HCT116 (cell line): ENCODE measurements around the gene BNC2. TPM values are rescaled to one million over a fixed set of nuclear protein-coding genes. Genes with fewer than 3 reads are reported as not detected.

Experiments used
- ATAC-seq: fragments of 200-7000 bp; cut with Tn5 transposase; 2 replicates; pipeline ENCODE4 v1.9.1; 2020; ENCODE audit warnings: mild to moderate bottlenecking, moderate library complexity
- BruUV-seq: library from RNA; stranded (reverse); fragments of 400-500 nt; replicated peaks from 2 replicates; lab custom pipeline; 2021; lab: Mats Ljungman, UMichigan
- CTCF ChIA-PET: fragments of 300-600 bp; sonication (Branson Sonifier 250); formaldehyde crosslinking; loops from one replicate; lab custom pipeline; 2021; ENCODE audit warnings: antibody characterized with exemption; lab: Charles Lee
- POLR2A ChIA-PET: fragments of 300-600, 350-600 bp; sonication (Branson Sonifier 250); formaldehyde crosslinking; loops from one replicate; lab custom pipeline; 2021; ENCODE audit warnings: antibody characterized with exemption; lab: Charles Lee
- RAD21 ChIA-PET, 2 experiments: fragments of 300-600 bp; sonication (Branson Sonifier 250); formaldehyde crosslinking; loops; one replicate each; lab custom pipeline; 2023; ENCODE audit warnings: low total read pairs in 2 of 2; ENCODE audit not compliant: uncharacterized antibody in 2 of 2, unreplicated experiment in 2 of 2, low non-redundant PET in 1 of 2; lab: Charles Lee
- DNase-seq: peaks from one replicate; pipeline ENCODE4 v3.0.0-alpha.2; 2010; ENCODE audit warnings: low read depth, low spot score
- H2AFZ ChIP-seq: fragments of 200-600 bp; shearing (Covaris generic), sonication (generic); 2 replicates; pipeline ENCODE4 v1.6.1; 2017; ENCODE audit warnings: low read depth, mixed run types, mixed read lengths, antibody characterized with exemption, low read length; ENCODE audit not compliant: poor library complexity, severe bottlenecking
- H3K27ac ChIP-seq: 2 replicates; pipeline ENCODE4 v1.5.1; 2012; ENCODE audit warnings: low read depth, low read length
- H3K27me3 ChIP-seq: fragments of 200-600 bp; sonication (generic); 2 replicates; pipeline ENCODE4 v1.6.1; 2016; ENCODE audit warnings: mixed run types, low read length, mixed read lengths; ENCODE audit not compliant: insufficient read depth
- H3K36me3 ChIP-seq, 2 experiments: fragments of 200-500 bp in 1 of 2; fragments of 200-600 bp in 1 of 2; sonication (Bioruptor generic) in 1 of 2; sonication (generic) in 1 of 2; 2 replicates each; pipeline versions ENCODE4 v1.5.1 to v1.6.1; 2014 to 2016; ENCODE audit warnings: low read length in 2 of 2, inconsistent platforms in 1 of 2, mixed read lengths in 1 of 2, mixed run types in 1 of 2; ENCODE audit not compliant: insufficient read depth in 2 of 2, control insufficient read depth in 1 of 2
- H3K4me1 ChIP-seq, 2 experiments: fragments of 200-600 bp in 1 of 2; sonication (generic) in 1 of 2; 2 replicates each; pipeline versions ENCODE4 v1.5.1 to v1.6.1; 2012 to 2017; ENCODE audit warnings: low read length in 2 of 2, inconsistent platforms in 1 of 2, mild to moderate bottlenecking in 1 of 2, mixed read lengths in 1 of 2, mixed run types in 1 of 2, moderate library complexity in 1 of 2; ENCODE audit not compliant: insufficient read depth in 2 of 2, control insufficient read depth in 1 of 2
- H3K4me2 ChIP-seq: fragments of 200-600 bp; sonication (generic); 2 replicates; pipeline ENCODE4 v1.6.1; 2017; ENCODE audit warnings: mixed run types, low read length, mixed read lengths
- H3K4me3 ChIP-seq, 2 experiments: fragments of 200-600 bp in 1 of 2; sonication (generic) in 1 of 2; replicated peaks in 1 of 2; 2 replicates each; pipeline ENCODE4 v1.5.1; 2011 to 2016; ENCODE audit warnings: low read length in 2 of 2, control low read depth in 1 of 2, low read depth in 1 of 2, mild to moderate bottlenecking in 1 of 2, mixed read lengths in 1 of 2, mixed run types in 1 of 2
- H3K79me2 ChIP-seq: fragments of 200-600 bp; sonication (generic); 2 replicates; pipeline ENCODE4 v1.6.1; 2017; ENCODE audit warnings: mild to moderate bottlenecking, mixed run types, low read length, moderate library complexity, mixed read lengths; ENCODE audit not compliant: insufficient read depth
- H3K9ac ChIP-seq: fragments of 200-600 bp; sonication (generic); 2 replicates; pipeline ENCODE4 v1.6.1; 2016; ENCODE audit warnings: low read length, mixed read lengths
- H3K9me2 ChIP-seq: fragments of 200-600 bp; sonication (generic), shearing (Covaris generic); 2 replicates; pipeline ENCODE4 v1.6.1; 2017; ENCODE audit warnings: mixed run types, mild to moderate bottlenecking, moderate library complexity; ENCODE audit not compliant: insufficient read depth
- H3K9me3 ChIP-seq, 2 experiments: fragments of 200-500 bp in 1 of 2; fragments of 200-600 bp in 1 of 2; sonication (Bioruptor generic) in 1 of 2; sonication (generic) in 1 of 2; 2 replicates each; pipeline ENCODE4 v1.6.1; 2014 to 2017; ENCODE audit warnings: low read length in 2 of 2, mixed read lengths in 2 of 2, inconsistent platforms in 1 of 2, low read depth in 1 of 2, mild to moderate bottlenecking in 1 of 2, mixed run types in 1 of 2, moderate library complexity in 1 of 2; ENCODE audit not compliant: control insufficient read depth in 1 of 2, insufficient read depth in 1 of 2
- H4K20me1 ChIP-seq: fragments of 200-600 bp; sonication (generic), shearing (Covaris generic); 2 replicates; pipeline ENCODE4 v1.6.1; 2017; ENCODE audit warnings: mixed run types, mild to moderate bottlenecking, moderate library complexity; ENCODE audit not compliant: insufficient read depth
- FOSL1 ChIP-seq: IDR thresholded peaks from 2 replicates; pipeline ENCODE4 v1.6.1; 2012; ENCODE audit warnings: low read depth
- POLR2AphosphoS5 ChIP-seq: IDR thresholded peaks from 2 replicates; pipeline ENCODE4 v1.6.1; 2011; ENCODE audit warnings: mild to moderate bottlenecking, low read depth, low read length, moderate library complexity
- RAD21 ChIP-seq: IDR thresholded peaks from 2 replicates; pipeline ENCODE4 v1.6.1; 2012; ENCODE audit warnings: low read depth, mild to moderate bottlenecking
- ZFX ChIP-seq: fragments of 450-650 bp; IDR thresholded peaks from 2 replicates; pipeline ENCODE4 v1.6.1; 2017
- intact Hi-C: fragments of 100-400 bp; cut with micrococcal nuclease; formaldehyde crosslinking; loops from 2 replicates; pipeline ENCODE4 v1.10.0; 2022
- total RNA-seq: library from RNA; stranded (reverse); gene quantifications from one replicate; pipeline ENCODE4 v1.2.1, GENCODE V29; 2021; ENCODE audit not compliant: unreplicated experiment
- TF ChIP-seq, protein P1 (sequence below): IDR thresholded peaks from 2 replicates; pipeline ENCODE4 v1.6.1; 2011; ENCODE audit warnings: mild to moderate bottlenecking, low read length, moderate library complexity; ENCODE audit not compliant: insufficient replicate concordance; ENCODE audit errors: extremely low read depth

BNC2 gene
- total RNA-seq, 1 experiment from 2014 or later: 0.37 TPM

DNA sequence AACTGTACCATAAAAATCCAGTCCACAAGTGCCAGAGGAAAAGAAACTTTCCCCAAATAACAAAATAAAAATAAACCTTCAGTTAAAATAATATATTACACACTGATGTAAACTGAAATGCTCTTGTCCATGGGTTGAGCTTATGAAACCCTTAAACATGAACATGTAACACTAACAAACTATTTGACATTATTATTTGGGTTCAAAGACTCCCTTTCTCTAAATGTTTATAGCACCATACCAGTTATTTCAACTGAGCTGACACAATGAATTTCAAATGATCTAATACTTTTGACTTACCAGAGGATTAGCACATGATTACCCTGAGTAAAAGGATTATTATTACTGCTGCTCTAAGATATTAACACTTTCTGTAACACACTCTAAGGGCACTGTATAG is 251.1 kb downstream of the BNC2 start:
- CTCF ChIA-PET: no interaction called here
- no peak for ATAC-seq
- no peak overlapping the region for H3K4me2 ChIP-seq
- no TSS peak for BruUV-seq
- peaks cover 28% of the 10 kb centered on the region for H3K27me3 ChIP-seq
- H3K4me1 ChIP-seq: no peaks in the 10 kb centered on the region
- H3K4me3 ChIP-seq: no peak overlapping the region
- no peak for TF ChIP-seq RAD21
- TF ChIP-seq POLR2AphosphoS5: no peak
- no peak for TF ChIP-seq ZFX
- TF ChIP-seq, protein P1, sequence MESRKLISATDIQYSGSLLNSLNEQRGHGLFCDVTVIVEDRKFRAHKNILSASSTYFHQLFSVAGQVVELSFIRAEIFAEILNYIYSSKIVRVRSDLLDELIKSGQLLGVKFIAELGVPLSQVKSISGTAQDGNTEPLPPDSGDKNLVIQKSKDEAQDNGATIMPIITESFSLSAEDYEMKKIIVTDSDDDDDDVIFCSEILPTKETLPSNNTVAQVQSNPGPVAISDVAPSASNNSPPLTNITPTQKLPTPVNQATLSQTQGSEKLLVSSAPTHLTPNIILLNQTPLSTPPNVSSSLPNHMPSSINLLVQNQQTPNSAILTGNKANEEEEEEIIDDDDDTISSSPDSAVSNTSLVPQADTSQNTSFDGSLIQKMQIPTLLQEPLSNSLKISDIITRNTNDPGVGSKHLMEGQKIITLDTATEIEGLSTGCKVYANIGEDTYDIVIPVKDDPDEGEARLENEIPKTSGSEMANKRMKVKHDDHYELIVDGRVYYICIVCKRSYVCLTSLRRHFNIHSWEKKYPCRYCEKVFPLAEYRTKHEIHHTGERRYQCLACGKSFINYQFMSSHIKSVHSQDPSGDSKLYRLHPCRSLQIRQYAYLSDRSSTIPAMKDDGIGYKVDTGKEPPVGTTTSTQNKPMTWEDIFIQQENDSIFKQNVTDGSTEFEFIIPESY: no peak
- no peaks in the 10 kb centered on the region for H4K20me1 ChIP-seq
- H3K79me2 ChIP-seq: no peaks in the 10 kb centered on the region
- no peaks in the 10 kb centered on the region for H3K9me2 ChIP-seq
- H3K9ac ChIP-seq: no peak overlapping the region
- no peak overlapping the region for H3K27ac ChIP-seq
- H2AFZ ChIP-seq: no peak overlapping the region
- POLR2A ChIA-PET: no interaction called here
- H3K9me3 ChIP-seq: no peaks in the 10 kb centered on the region
- DNase-seq: no peak
- RAD21 ChIA-PET: no interaction called here
- H3K36me3 ChIP-seq: no peaks in the 10 kb centered on the region
- intact Hi-C loops: no loop called here

DNA sequence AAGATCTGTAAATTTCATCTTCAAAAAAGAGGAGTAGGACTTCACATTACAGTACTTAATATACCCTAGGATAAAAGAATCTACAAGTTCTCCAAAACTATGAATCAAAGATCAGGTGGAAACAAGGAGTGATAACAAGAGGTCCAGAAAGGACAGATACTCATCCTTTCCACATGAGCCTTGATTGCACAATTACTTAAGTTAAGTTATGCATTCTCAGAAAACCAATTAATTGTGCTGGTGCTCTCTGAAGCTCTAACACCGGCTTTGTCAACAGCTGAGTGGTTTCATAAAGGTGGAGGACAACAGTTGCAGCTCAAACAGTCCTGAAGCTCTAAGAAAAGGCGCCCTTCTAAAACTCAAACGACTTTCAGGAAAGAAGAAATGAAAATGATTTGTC is 251.9 kb downstream of the BNC2 start:
- no peak overlapping the region for H3K4me2 ChIP-seq
- ATAC-seq (no peak), DNase-seq (no peak)
- no peaks in the 10 kb centered on the region for H3K79me2 ChIP-seq
- H3K27ac ChIP-seq: no peak overlapping the region
- no peak overlapping the region for H3K9ac ChIP-seq
- H3K27me3 ChIP-seq: peaks cover 28% of the 10 kb centered on the region
- intact Hi-C loops: no loop called here
- no peak overlapping the region for H2AFZ ChIP-seq
- ChIA-PET POLR2A (no interaction called here), RAD21 (no interaction called here), CTCF (no interaction called here)
- no peaks in the 10 kb centered on the region for H3K36me3 ChIP-seq
- no TSS peak for BruUV-seq
- H3K4me3 ChIP-seq: no peak overlapping the region
- H3K9me3 ChIP-seq: no peaks in the 10 kb centered on the region
- H3K9me2 ChIP-seq: no peaks in the 10 kb centered on the region
- no peaks in the 10 kb centered on the region for H3K4me1 ChIP-seq
- no peak for TF ChIP-seq FOSL1
- no peaks in the 10 kb centered on the region for H4K20me1 ChIP-seq
